Ovary (tissue), 9 donors: Measurements from ENCODE around the gene CRKL. TPM values are rescaled to one million over a fixed set of nuclear protein-coding genes. Genes with fewer than 3 reads are reported as not detected.

Experiments
- DNase-seq, 5 donors: peaks; one replicate each; pipeline ENCODE4 v3.0.0-alpha.2; 2019 to 2020
- H3K27ac ChIP-seq, 2 donors: fragments of 200-600 bp; one replicate each; pipeline versions ENCODE4 v1.5.1 to v1.8.0; 2019 to 2022
- H3K27me3 ChIP-seq: fragments of 200-600 bp; one replicate; pipeline ENCODE4 v1.8.0; 2022
- H3K36me3 ChIP-seq: fragments of 200-600 bp; sonication (generic); one replicate; pipeline ENCODE4 v1.5.1; 2019
- H3K4me1 ChIP-seq: one replicate; pipeline ENCODE4 v1.8.1; 2013; ENCODE audit warnings: mild to moderate bottlenecking, moderate library complexity; ENCODE audit not compliant: insufficient read depth
- H3K4me3 ChIP-seq: fragments of 200-600 bp; sonication (generic); one replicate; pipeline ENCODE4 v1.5.1; 2017
- H3K9me3 ChIP-seq, 2 donors: fragments of 200-600 bp in 1 of 2; sonication (generic) in 1 of 2; one replicate each; pipeline versions ENCODE4 v1.5.1 to v1.8.1; 2013 to 2019; ENCODE audit warnings: mild to moderate bottlenecking in 1 of 2, moderate library complexity in 1 of 2
- CTCF ChIP-seq, 3 donors: fragments of 450-650 bp in 2 of 3; fragments of 200-600 bp in 1 of 3; IDR thresholded peaks; one replicate each; pipeline versions ENCODE4 v1.5.1 to v1.8.0; 2016 to 2022; ENCODE audit warnings: antibody characterized with exemption in 3 of 3, mild to moderate bottlenecking in 1 of 3
- EP300 ChIP-seq: sonication (generic); formaldehyde crosslinking; IDR thresholded peaks from one replicate; pipeline ENCODE4 v1.6.1; 2017; ENCODE audit warnings: antibody characterized with exemption
- POLR2A ChIP-seq: fragments of 450-650 bp; IDR thresholded peaks from one replicate; pipeline ENCODE4 v1.6.1; 2017; ENCODE audit warnings: antibody characterized with exemption, mild to moderate bottlenecking, moderate library complexity
- WGBS, 3 donors: extraction: QIAGEN DNeasy Blood & Tissue Kit in 1 of 3; methylation state at CpG; one replicate each; pipeline versions ENCODE4 v1.1.5 to v1.1.7; 2013 to 2017; 5-methylcytosine and 5-hydroxymethylcytosine counted together
- intact Hi-C, 4 donors: fragments of 100-400 bp; cut with DNase I; formaldehyde crosslinking; loops; one replicate each; pipeline versions ENCODE4 v1.11.0 to v1.15.1; 2022 to 2023
- polyA plus RNA-seq, 2 donors: library from polyadenylated mRNA; stranded (reverse); fragments of 200-250 nt in 1 of 2; fragments of 350-450 nt in 1 of 2; fragmentation: Illumina TruSeq in 1 of 2; extraction: RNeasy Lipid Tissue Mini Kit (QIAGEN cat#74804) in 1 of 2; gene quantifications; one replicate each; pipeline ENCODE4 v1.2.3, GENCODE V29; 2013 to 2014
- total RNA-seq, 7 donors: library from RNA; depleted of rRNA in 2 of 7; stranded (reverse); fragments of >200 nt in 2 of 7; fragmentation: NEBNext Ultra II Directional in 3 of 7; extraction: Animal tissue kit (Norgen Biotek cat#: 25700) in 3 of 7; gene quantifications; one replicate each; pipeline versions ENCODE4 v1.1.0 to v1.2.4, GENCODE V29; 2016 to 2023
- donor health status: DM: no; HTN: no; CAD: no; lungs with moderate emphysema.
- donor health status: DM: no; HTN: no; CAD: no.
- donor health status: Bipolar disorder and iron deficiency.
- donor health status: DM: yes; HTN: yes; CAD: no.
- donor health status: DM: no; HTN: no; CAD: no.
- donor health status: DM: yes; HTN: yes; CAD: no.

The CRKL gene
- total and polyA plus RNA-seq, 9 donors: 22.7 to 71.5 (median 51.5) TPM

GRCh38 chr22:20946080-20946986 is 29.1 kb downstream of the CRKL start:
- Histone ChIP-seq H3K27me3 (no peaks in the 10 kb centered on the region), H3K9me3 (no peaks in the 10 kb centered on the region), H3K27ac (no peak overlapping the region), H3K36me3 (no peaks in the 10 kb centered on the region), H3K4me1 (peaks cover 3% of the 10 kb centered on the region), H3K4me3 (no peak overlapping the region)
- no peak for TF ChIP-seq EP300
- WGBS, 3 donors: 83 to 87% (median 87%) methylated on average over 7 of the region's 7 CpGs
- no peak for DNase-seq
- intact Hi-C loops: no loop called here

- H3K27ac ChIP-seq: no peak overlapping the region
- no peaks in the 10 kb centered on the region for H3K9me3 ChIP-seq
- H3K27me3 ChIP-seq: no peaks in the 10 kb centered on the region
- no peak for DNase-seq
- 100% methylated on average over 1 of the region's 1 CpG for WGBS, 3 donors
- H3K36me3 ChIP-seq: no peaks in the 10 kb centered on the region
- H3K4me3 ChIP-seq: no peak overlapping the region
- intact Hi-C loops: no loop called here
- TF ChIP-seq CTCF (IDR thresholded peaks at IDR 0.05) (no peak), POLR2A (no peak), EP300 (no peak)
- H3K4me1 ChIP-seq: peaks cover 1% of the 10 kb centered on the region
These were observed 29.8 kb downstream of the CRKL start for GRCh38 chr22:20946991-20947390.

GRCh38 chr22:20948450-20948849 is 31.2 kb downstream of the CRKL start:
- H3K4me3 ChIP-seq: no peak overlapping the region
- DNase-seq: no peak
- peaks cover 1% of the 10 kb centered on the region for H3K4me1 ChIP-seq
- TF ChIP-seq POLR2A (no peak), EP300 (no peak), CTCF (IDR thresholded peaks at IDR 0.05) (no peak)
- no peak overlapping the region for H3K27ac ChIP-seq
- no peaks in the 10 kb centered on the region for H3K9me3 ChIP-seq
- intact Hi-C loops: no loop called here
- 72 to 85% (median 80%) methylated on average over 5 of the region's 5 CpGs for WGBS, 3 donors
- H3K36me3 ChIP-seq: no peaks in the 10 kb centered on the region
- no peaks in the 10 kb centered on the region for H3K27me3 ChIP-seq

GRCh38 chr22:20948989-20949388 is 31.8 kb downstream of the CRKL start:
- no peak overlapping the region for H3K4me3 ChIP-seq
- WGBS, 3 donors: 89 to 92% (median 90%) methylated on average over 5 of the region's 5 CpGs
- intact Hi-C loops: no loop called here
- H3K9me3 ChIP-seq: no peaks in the 10 kb centered on the region
- H3K27me3 ChIP-seq: no peaks in the 10 kb centered on the region
- DNase-seq: no peak
- H3K4me1 ChIP-seq: peaks cover 1% of the 10 kb centered on the region
- TF ChIP-seq POLR2A: no peak
- TF ChIP-seq CTCF (IDR thresholded peaks at IDR 0.05): no peak
- TF ChIP-seq EP300: no peak
- H3K36me3 ChIP-seq: no peaks in the 10 kb centered on the region
- no peak overlapping the region for H3K27ac ChIP-seq

GRCh38 chr22:20949698-20950183 is 32.5 kb downstream of the CRKL start:
- TF ChIP-seq CTCF (IDR thresholded peaks at IDR 0.05) (no peak), EP300 (no peak), POLR2A (no peak)
- intact Hi-C loops: no loop called here
- Histone ChIP-seq H3K4me1 (peaks cover 1% of the 10 kb centered on the region), H3K36me3 (no peaks in the 10 kb centered on the region), H3K27ac (no peak overlapping the region), H3K27me3 (no peaks in the 10 kb centered on the region), H3K4me3 (no peak overlapping the region), H3K9me3 (no peaks in the 10 kb centered on the region)
- no peak for DNase-seq
- 82 to 84% (median 84%) methylated on average over 13 of the region's 13 CpGs for WGBS, 3 donors
